T-helper 2 cell (primary cell): ENCODE results near the gene GINS2.

ENCODE experiments used
- DNase-seq, 5 experiments: peaks; one replicate each; pipeline versions ENCODE4 v3.0.0 to v3.0.0-alpha.2; 2012 to 2022

GINS2 gene

GRCh38 chr16:85716022-85716679 is 27.4 kb upstream of the GINS2 start:
- DNase-seq: no peak

DNA sequence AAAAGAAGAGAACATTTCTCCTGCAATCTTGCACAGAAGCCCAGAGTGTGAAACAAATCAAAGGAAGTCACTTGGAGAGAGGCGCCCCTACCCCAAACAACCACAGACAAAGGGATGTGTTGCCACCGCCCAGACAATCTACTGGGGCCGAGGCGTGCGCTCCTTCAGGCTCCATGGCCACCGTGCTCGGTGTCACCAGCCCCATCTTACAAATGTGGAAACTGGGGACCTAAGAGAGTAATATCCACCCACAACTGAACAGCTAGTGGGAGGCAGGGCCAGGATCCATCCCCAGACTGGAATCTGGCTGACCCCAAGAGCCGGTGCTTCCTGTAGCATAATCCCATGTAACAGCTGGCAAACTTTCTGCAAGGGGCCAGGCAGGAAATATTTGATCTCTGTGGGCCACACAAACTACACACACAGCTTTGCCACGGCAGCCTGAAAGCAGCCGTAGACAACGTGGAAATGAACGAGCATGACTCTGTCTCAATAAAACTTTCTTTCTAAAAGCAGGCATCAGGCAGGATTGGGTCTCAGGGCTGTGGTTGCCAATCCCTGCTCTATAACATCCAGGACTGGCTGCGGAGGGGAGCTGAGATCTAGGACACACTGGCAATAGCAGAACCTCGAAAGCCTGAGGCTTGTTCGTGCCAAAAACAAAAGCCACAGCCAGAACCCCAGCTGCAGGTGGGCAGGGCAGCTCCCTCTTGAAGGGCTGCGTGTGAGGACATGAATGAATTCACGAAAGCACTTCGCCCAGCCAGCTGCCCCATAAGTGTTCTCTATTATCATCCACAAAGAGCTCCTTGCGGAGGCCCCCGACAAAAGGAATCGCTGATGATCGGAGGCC is 26.6 kb upstream of the GINS2 start:
- no peak for DNase-seq

GRCh38 chr16:85712801-85713200 is 24.0 kb upstream of the GINS2 start:
- DNase-seq: no peak

DNA sequence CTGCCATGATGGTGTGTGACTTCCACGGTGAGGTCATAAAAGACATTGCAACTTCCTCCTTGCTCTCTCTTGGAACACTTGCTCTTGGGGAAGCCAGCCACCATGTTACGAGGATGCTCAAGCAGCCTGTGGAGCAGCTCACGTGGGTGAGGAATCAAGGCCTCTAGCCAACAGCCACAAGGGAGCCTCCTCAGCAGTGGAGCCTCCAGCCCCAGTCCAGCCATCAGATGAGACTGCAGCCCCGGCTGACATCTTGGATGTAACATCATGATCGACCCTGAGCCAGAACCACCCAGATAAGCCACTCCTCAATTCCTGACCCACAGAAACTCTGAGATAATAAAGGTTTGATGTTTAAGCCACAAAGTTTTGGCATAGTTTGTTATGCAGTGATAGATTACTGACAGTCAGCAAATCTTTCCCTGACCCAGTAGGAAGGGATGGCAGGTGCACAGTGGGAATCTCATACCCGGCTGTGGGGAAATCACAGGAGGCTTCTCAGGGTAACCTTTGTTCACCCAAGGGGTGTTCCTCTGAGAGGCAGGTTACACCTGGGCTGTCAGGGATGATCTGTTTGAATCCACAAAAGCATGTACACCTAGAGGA is 23.3 kb upstream of the GINS2 start:
- no peak for DNase-seq

- DNase-seq: no peak
These were observed 22.0 kb upstream of the GINS2 start for GRCh38 chr16:85710732-85711131.

DNA sequence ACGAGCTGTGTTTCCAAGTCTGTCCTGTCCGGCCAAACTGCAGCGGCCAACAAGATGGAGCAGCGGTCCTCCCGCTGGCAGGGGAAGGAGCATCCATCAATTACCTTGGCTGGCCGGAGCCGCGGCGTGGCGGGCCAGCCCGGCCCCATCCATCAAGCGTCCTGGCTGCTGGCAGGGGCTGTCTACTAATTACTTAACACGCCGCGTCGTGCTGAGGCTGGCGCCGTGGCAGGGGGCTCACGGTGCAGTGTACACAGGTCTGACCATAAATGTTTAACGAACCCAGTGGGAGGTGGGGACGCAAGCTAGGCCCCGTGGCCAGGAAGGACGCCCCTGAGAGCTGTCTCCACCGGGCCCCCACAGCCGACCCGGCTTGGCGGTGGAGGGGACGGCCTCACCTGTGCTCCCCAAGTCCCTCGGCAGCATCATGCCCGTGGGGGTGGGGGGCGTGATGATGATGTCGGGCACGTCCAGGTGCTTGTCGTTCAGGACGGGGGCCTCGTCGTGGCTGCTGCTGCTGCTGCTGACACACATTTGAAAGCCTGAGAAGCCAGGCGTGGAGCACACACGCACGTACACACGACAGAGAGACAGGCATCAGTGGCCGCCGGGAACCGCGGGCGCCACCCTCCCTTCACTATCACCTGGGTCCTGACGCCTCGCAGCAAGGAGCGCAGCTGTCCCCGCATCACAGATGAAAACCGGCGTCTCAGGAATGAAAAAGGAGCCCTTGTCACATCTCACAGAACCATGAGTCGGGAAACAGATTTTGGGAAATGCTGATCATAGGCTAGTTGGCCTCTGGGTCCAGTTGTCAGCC is 21.2 kb upstream of the GINS2 start:
- DNase-seq: no peak

GRCh38 chr16:85708338-85708737 is 19.6 kb upstream of the GINS2 start:
- DNase-seq: no peak

GRCh38 chr16:85707528-85708095 is 18.9 kb upstream of the GINS2 start:
- DNase-seq: no peak

DNA sequence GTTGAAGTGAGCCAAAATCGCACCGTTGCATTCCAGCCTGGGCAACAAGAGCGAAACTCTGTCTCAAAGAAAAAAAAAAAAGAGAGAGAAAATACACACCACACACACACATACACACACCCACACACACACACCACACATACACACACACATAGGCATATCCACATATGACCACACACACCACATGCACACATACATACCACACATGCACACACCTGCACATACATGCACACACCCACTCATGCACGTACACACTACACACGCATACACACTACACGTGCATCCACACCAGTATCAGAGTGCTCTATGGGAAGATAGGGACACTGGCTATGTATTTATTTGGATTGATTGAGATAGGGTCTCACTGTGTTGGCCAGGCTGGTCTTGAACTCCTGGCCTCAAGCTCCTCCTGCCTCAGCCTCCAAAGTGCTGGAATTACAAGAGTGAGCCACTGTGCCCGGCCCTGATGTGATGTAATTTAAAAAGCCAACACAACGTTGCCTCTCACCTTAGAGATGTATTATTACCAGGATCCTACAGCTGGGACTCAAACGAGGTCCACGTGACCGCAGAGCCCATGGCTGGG is 17.8 kb upstream of the GINS2 start:
- no peak for DNase-seq

- DNase-seq: no peak
These were observed 16.4 kb upstream of the GINS2 start for GRCh38 chr16:85704900-85705846.

DNA sequence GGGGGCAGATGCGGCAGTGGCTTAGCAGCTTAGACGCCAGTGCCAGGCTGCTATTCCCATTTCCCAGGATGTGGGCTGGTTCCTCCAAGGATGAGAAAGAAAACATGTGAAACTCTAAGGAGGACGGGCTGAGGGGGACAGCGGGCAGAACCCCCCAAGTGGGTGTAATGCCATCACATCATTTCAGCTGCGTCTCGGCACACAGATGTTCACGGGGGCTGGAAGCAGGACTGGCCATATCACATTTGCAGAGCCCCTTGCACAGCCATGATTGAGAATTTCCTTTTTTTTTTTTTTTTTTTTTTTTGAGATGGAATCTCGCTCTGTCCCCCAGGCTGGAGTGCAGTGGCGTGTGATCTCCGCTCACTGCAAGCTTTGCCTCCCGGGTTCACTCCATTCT is 15.3 kb upstream of the GINS2 start:
- no peak for DNase-seq

- no peak for DNase-seq
These were observed 10.9 kb upstream of the GINS2 start for GRCh38 chr16:85699628-85700027.

DNA sequence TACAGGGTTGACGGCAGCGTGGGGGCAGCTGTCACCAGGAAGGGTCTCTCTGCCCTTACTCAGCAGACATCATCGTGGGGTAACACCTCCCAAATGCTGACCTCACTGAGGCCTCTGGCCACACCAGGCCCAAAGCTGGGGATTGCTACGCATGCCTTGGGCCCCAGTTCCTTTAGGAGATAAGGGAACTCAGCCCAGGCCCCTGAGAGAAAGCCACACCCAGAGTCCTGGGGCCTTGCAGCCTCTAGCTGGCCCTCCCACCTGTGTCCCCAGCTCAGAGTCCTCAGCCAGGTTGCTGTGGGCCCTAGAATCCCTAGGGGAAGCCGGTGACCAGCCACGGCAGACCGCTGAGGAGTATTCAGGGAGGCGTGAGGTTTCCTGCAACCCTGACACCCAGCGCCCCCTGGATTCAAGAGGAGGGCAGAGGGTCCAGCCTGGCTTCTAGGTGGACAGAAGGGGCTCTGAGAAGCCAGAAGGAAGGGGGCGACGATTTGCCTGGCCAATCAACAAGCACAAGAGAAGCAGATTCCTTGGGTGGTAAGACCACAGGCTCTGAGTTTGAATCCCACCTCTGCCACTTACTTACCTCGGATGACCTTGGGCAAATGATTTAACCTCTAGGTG is 10.3 kb upstream of the GINS2 start:
- DNase-seq: no peak

GRCh38 chr16:85698459-85698891 is 9.7 kb upstream of the GINS2 start:
- DNase-seq: no peak

- no peak for DNase-seq
These were observed 8.7 kb upstream of the GINS2 start for GRCh38 chr16:85697431-85697830.

DNA sequence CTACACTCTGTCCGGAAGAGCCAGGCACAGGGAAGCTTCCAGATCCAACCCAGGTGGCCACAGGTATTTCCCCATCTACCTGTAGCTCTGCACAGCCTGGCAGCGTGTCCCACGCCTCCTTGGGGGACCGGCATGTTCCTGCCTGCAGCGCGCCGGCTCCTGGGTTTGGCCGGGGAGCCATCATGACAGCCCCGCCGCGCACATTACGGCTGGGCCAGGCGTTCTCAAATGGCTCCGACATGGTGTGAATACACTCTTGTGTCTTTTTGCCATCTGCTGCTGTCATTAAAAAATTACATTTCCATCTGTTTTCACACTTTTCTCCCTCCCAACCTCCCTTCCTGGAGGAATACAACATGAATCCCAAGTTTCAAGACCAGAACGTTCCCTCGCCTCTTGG is 8.0 kb upstream of the GINS2 start:
- DNase-seq: no peak

GRCh38 chr16:85695196-85696128 is 6.7 kb upstream of the GINS2 start:
- DNase-seq: no peak

- DNase-seq: no peak
These were observed 1.8 kb upstream of the GINS2 start for GRCh38 chr16:85690469-85691064.

DNA sequence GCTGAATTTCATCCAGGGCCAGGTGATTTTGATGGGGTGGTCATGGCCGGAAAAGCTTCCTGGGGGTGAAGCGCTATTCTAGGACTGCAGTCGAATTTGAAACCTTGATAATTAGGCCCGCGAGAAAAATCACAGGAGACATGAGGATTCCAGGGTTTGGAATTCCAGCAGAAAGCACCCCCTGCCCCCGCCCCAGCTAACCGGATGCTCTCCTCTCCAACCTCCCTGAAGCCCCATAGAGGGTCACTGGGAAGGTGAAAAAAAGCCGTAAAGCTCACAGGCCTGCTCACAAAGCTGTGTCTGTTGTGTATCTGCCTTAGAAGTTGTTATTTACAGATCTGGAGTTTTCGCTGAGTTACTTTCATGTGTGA is 1.2 kb upstream of the GINS2 start:
- no peak for DNase-seq
